ENCODE data around the gene JDP2.

JDP2 gene

GRCh38 chr14:75479770-75480600 lies 52.2 kb downstream of the JDP2 start:
- no peak for DNase-seq (ENCODE audit: extremely low read depth in 1 of 2, low read depth in 1 of 2)

- DNase-seq (ENCODE audit: extremely low read depth in 1 of 2, low read depth in 1 of 2) = no peak
Measured at GRCh38 chr14:75482366-75482765, 54.5 kb downstream of the JDP2 start.

GRCh38 chr14:75484711-75485429 lies 57.0 kb downstream of the JDP2 start:
- no peak for DNase-seq (ENCODE audit: extremely low read depth in 1 of 2, low read depth in 1 of 2)

- DNase-seq (ENCODE audit: extremely low read depth in 1 of 2, low read depth in 1 of 2) = no peak
Measured at GRCh38 chr14:75486318-75486717, 58.5 kb downstream of the JDP2 start.

- no peak for DNase-seq (ENCODE audit: extremely low read depth in 1 of 2, low read depth in 1 of 2)
Measured at GRCh38 chr14:75487155-75487671, 59.4 kb downstream of the JDP2 start.

- no peak for DNase-seq (ENCODE audit: extremely low read depth in 1 of 2, low read depth in 1 of 2)
Measured at GRCh38 chr14:75489480-75489837, 61.6 kb downstream of the JDP2 start.

- no peak for DNase-seq (ENCODE audit: extremely low read depth in 1 of 2, low read depth in 1 of 2)
Measured at GRCh38 chr14:75491376-75491978, 63.7 kb downstream of the JDP2 start.

GRCh38 chr14:75492832-75493591 lies 65.2 kb downstream of the JDP2 start:
- DNase-seq (ENCODE audit: extremely low read depth in 1 of 2, low read depth in 1 of 2) = no peak

- DNase-seq (ENCODE audit: extremely low read depth in 1 of 2, low read depth in 1 of 2) = no peak
Measured at GRCh38 chr14:75493592-75494087, 65.8 kb downstream of the JDP2 start.

- no peak for DNase-seq (ENCODE audit: extremely low read depth in 1 of 2, low read depth in 1 of 2)
Measured at GRCh38 chr14:75494896-75495295, 67.1 kb downstream of the JDP2 start.

GRCh38 chr14:75495399-75495798 lies 67.6 kb downstream of the JDP2 start:
- DNase-seq (ENCODE audit: extremely low read depth in 1 of 2, low read depth in 1 of 2) = no peak

GRCh38 chr14:75495882-75496281 lies 68.1 kb downstream of the JDP2 start:
- no peak for DNase-seq (ENCODE audit: extremely low read depth in 1 of 2, low read depth in 1 of 2)

GRCh38 chr14:75496755-75497154 lies 68.9 kb downstream of the JDP2 start:
- no peak for DNase-seq (ENCODE audit: extremely low read depth in 1 of 2, low read depth in 1 of 2)

GRCh38 chr14:75497191-75497590 lies 69.4 kb downstream of the JDP2 start:
- no peak for DNase-seq (ENCODE audit: extremely low read depth in 1 of 2, low read depth in 1 of 2)

GRCh38 chr14:75497701-75498100 lies 69.9 kb downstream of the JDP2 start:
- no peak for DNase-seq (ENCODE audit: extremely low read depth in 1 of 2, low read depth in 1 of 2)

GRCh38 chr14:75499084-75499875 lies 71.5 kb downstream of the JDP2 start:
- no peak for DNase-seq (ENCODE audit: extremely low read depth in 1 of 2, low read depth in 1 of 2)

GRCh38 chr14:75501080-75501479 lies 73.3 kb downstream of the JDP2 start:
- no peak for DNase-seq (ENCODE audit: extremely low read depth in 1 of 2, low read depth in 1 of 2)

- no peak for DNase-seq (ENCODE audit: extremely low read depth in 1 of 2, low read depth in 1 of 2)
Measured at GRCh38 chr14:75504411-75504810, 76.6 kb downstream of the JDP2 start.

GRCh38 chr14:75506930-75507329 lies 79.1 kb downstream of the JDP2 start:
- DNase-seq (ENCODE audit: extremely low read depth in 1 of 2, low read depth in 1 of 2) = no peak

GRCh38 chr14:75510547-75510946 lies 82.7 kb downstream of the JDP2 start:
- no peak for DNase-seq (ENCODE audit: extremely low read depth in 1 of 2, low read depth in 1 of 2)

Measured in activated CD8-positive, alpha-beta memory T cell treated with anti-CD3 and anti-CD28 coated beads for 1 hour (primary cell).